Tibial nerve (tissue), 4 donors: ENCODE measurements around the gene ADIPOR2. TPM values are rescaled to one million over a fixed set of nuclear protein-coding genes. Genes with fewer than 3 reads are reported as not detected.

Experiments used
- DNase-seq, 2 donors: peaks; one replicate each; pipeline ENCODE4 v3.0.0-alpha.2; 2019; ENCODE audit warnings: low spot score in 2 of 2
- H3K27ac ChIP-seq, 4 donors: fragments of 200-600 bp; sonication (generic) in 3 of 4; one replicate each; pipeline ENCODE4 v1.5.1; 2017 to 2019; ENCODE audit warnings: mild to moderate bottlenecking in 1 of 4
- H3K27me3 ChIP-seq, 2 donors: fragments of 200-600 bp; sonication (generic) in 1 of 2; one replicate each; pipeline versions ENCODE4 v1.5.1 to v1.6.0; 2017 to 2019
- H3K36me3 ChIP-seq, 3 donors: fragments of 200-600 bp; sonication (generic); one replicate each; pipeline ENCODE4 v1.5.1; 2018 to 2019
- H3K4me1 ChIP-seq, 4 donors: fragments of 200-600 bp; sonication (generic) in 3 of 4; one replicate each; pipeline ENCODE4 v1.5.1; 2017 to 2019
- H3K4me3 ChIP-seq, 4 donors: fragments of 200-600 bp; sonication (generic) in 3 of 4; one replicate each; pipeline ENCODE4 v1.5.1; 2017 to 2019; ENCODE audit warnings: mild to moderate bottlenecking in 1 of 4, moderate library complexity in 1 of 4
- H3K9me3 ChIP-seq, 4 donors: fragments of 200-600 bp; sonication (generic) in 3 of 4; one replicate each; pipeline ENCODE4 v1.5.1; 2017 to 2019
- CTCF ChIP-seq, 5 experiments: fragments of 200-600 bp in 3 of 5; fragments of 450-650 bp in 2 of 5; sonication (generic) in 3 of 5; IDR thresholded peaks; one replicate each; pipeline ENCODE4 v1.5.1; 2016 to 2019; ENCODE audit warnings: antibody characterized with exemption in 5 of 5, mild to moderate bottlenecking in 3 of 5, moderate library complexity in 2 of 5
- EP300 ChIP-seq, 2 donors: sonication (generic); formaldehyde crosslinking; IDR thresholded peaks; one replicate each; pipeline ENCODE4 v1.6.1; 2017; ENCODE audit warnings: antibody characterized with exemption in 2 of 2, mild to moderate bottlenecking in 1 of 2
- POLR2A ChIP-seq, 2 donors: fragments of 450-650 bp; IDR thresholded peaks; one replicate each; pipeline ENCODE4 v1.6.1; 2017; ENCODE audit warnings: antibody characterized with exemption in 2 of 2, mild to moderate bottlenecking in 2 of 2, moderate library complexity in 2 of 2
- WGBS, 2 donors: methylation state at CpG; one replicate each; pipeline ENCODE4 v1.1.5; 2018; 5-methylcytosine and 5-hydroxymethylcytosine counted together
- total RNA-seq, 4 donors: library from RNA; depleted of rRNA; stranded (reverse); fragments of >200 nt; gene quantifications; one replicate each; pipeline ENCODE4 v1.1.0, GENCODE V29; 2016

Gene ADIPOR2
- total RNA-seq, 4 donors from 2014 or later = 66.6 to 123 (median 72.1) TPM

GRCh38 chr12:1761857-1762256 lies 71.0 kb downstream of the ADIPOR2 start:
- no peak overlapping the region for H3K27ac ChIP-seq
- H3K4me1 ChIP-seq = peaks cover 0 to 69% (median 16%) of the 10 kb centered on the region in 4 donors
- peaks cover 0 to 14% (median 0%) of the 10 kb centered on the region in 3 donors for H3K36me3 ChIP-seq
- no peaks in the 10 kb centered on the region for H3K27me3 ChIP-seq
- WGBS, 2 donors = 83 to 91% methylated on average over 3 of the region's 3 CpGs
- H3K4me3 ChIP-seq = no peak overlapping the region
- H3K9me3 ChIP-seq = no peaks in the 10 kb centered on the region
- TF ChIP-seq EP300 (IDR thresholded peaks at IDR 0.05) (no peak), CTCF (IDR thresholded peaks at IDR 0.05) (no peak)
- DNase-seq = no peak

- Histone ChIP-seq H3K9me3 (no peaks in the 10 kb centered on the region), H3K27me3 (no peaks in the 10 kb centered on the region), H3K4me1 (peaks cover 0 to 72% (median 14%) of the 10 kb centered on the region in 4 donors), H3K36me3 (peaks cover 0 to 4% (median 0%) of the 10 kb centered on the region in 3 donors), H3K27ac (no peak overlapping the region), H3K4me3 (no peak overlapping the region)
- WGBS, 2 donors = 71 to 72% methylated on average over 2 of the region's 2 CpGs
- TF ChIP-seq EP300 (IDR thresholded peaks at IDR 0.05) (no peak), CTCF (IDR thresholded peaks at IDR 0.05) (no peak), POLR2A (IDR thresholded peaks at IDR 0.05) (no peak)
- DNase-seq = no peak
Measured at GRCh38 chr12:1763153-1763552, 72.3 kb downstream of the ADIPOR2 start.

GRCh38 chr12:1766110-1766509 lies 75.2 kb downstream of the ADIPOR2 start:
- Histone ChIP-seq H3K27ac (no peak overlapping the region), H3K36me3 (peaks cover 0 to 11% (median 0%) of the 10 kb centered on the region in 3 donors), H3K27me3 (no peaks in the 10 kb centered on the region), H3K4me1 (peaks cover 0 to 71% (median 2%) of the 10 kb centered on the region in 4 donors), H3K4me3 (no peak overlapping the region), H3K9me3 (no peaks in the 10 kb centered on the region)
- TF ChIP-seq POLR2A (IDR thresholded peaks at IDR 0.05) (no peak), CTCF (IDR thresholded peaks at IDR 0.05) (no peak), EP300 (IDR thresholded peaks at IDR 0.05) (no peak)
- no peak for DNase-seq
- WGBS, 2 donors = 73 to 77% methylated on average over 1 of the region's 1 CpG

- 81 to 85% methylated on average over 1 of the region's 1 CpG for WGBS, 2 donors
- no peaks in the 10 kb centered on the region for H3K9me3 ChIP-seq
- no peak overlapping the region for H3K27ac ChIP-seq
Measured at GRCh38 chr12:1767407-1768090, 76.7 kb downstream of the ADIPOR2 start.

More at GRCh38 chr12:1767407-1768090, 76.7 kb downstream of the ADIPOR2 start:
- Histone ChIP-seq H3K36me3 (peaks cover 0 to 11% (median 0%) of the 10 kb centered on the region in 3 donors), H3K27me3 (no peaks in the 10 kb centered on the region), H3K4me1 (peaks cover 0 to 60% (median 0%) of the 10 kb centered on the region in 4 donors), H3K4me3 (no peak overlapping the region)
- TF ChIP-seq POLR2A (IDR thresholded peaks at IDR 0.05) = no peak
- TF ChIP-seq CTCF (IDR thresholded peaks at IDR 0.05) = no peak
- no peak for TF ChIP-seq EP300 (IDR thresholded peaks at IDR 0.05)
- DNase-seq = no peak
